Effector CD8-positive, alpha-beta T cell (primary cell): ENCODE measurements around the gene STARD4.

Experiments used
- DNase-seq: peaks from one replicate; lab custom pipeline; 2025; lab: John Stamatoyannopoulos, UW

STARD4 gene

DNA sequence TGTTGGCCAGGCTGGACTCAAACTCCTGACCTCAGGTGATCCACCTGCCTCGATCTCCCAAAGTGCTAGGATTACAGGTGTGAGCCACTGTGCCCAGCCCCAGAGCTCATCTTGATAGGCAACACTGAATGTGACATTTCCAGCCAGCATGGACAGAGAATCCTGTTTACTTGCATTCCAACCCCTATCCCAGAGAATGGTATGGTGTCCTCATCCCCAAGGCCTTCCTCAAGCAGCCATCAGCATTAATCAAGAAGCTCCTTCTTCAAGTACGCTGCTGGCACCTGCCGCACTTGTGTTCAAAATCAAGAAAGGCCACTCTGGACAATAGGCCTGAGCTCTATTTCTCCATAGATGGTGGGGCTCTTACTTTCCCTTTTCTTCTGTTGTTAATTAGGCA lies 40.2 kb downstream of the STARD4 start:
- DNase-seq: no peak

DNA sequence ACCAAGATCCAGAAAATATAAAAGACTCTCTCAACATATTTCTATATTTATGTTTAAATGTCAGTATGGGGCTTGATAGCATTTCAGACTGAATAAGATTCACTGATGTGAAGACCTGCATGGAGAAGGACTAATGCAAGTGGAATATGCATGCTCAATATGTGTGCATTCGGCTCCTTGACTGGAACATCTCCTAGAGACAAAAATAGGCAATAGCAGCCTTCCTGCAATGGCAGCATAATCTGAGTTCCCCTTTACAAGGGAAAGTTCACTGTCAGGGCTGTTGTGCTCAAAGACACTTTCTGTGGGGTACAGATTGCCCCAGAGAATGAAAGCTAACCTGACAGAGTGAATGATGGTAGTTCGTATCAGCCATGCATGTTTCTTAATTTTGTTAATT lies 42.4 kb downstream of the STARD4 start:
- DNase-seq: no peak

DNA sequence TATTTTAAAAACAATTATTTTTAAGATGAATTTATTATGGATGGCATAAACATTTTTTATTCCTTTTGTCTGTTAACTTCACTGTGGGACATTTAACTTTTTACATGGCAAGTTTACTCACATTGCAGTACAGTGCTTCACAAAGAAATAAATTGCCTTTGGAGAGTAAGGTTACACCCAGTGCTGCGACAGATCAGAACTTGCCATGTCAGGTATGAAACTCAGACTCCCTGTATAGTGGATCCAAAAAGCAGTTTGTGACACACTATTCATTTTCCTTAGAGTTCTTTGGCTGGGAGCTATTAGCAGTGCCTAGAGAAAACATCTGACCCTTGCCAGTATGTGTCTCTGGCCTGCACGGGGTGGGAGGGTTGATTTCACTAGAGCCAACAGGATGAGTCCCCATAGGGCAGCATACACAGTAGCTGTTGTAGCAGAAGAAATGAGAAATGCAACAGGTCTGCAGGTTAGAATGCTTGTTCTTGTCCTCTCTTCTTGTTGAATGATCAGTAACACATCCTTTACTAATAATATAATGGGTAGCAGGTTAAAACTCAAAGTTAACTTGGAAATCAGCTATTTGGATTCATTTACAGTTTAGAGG lies 42.9 kb downstream of the STARD4 start:
- DNase-seq: no peak

DNA sequence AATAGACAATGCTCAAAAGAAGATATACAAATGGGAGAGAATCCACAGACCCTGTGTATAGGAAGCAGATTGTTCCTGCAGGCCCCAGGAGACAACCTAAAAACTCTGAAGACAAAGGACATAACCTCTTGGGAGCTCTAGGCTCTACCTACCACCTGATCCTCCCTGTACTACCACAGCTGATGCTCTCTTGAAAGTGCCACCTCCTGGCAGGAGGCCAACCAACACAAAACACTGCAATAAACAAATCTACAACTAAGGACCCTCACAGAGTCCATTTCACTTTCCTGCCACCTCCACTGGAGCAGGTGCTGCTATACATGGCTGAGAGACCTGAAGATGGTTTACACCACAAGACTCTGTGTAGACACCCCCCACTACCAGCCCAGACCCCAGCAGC lies 49.0 kb downstream of the STARD4 start:
- no peak for DNase-seq

DNA sequence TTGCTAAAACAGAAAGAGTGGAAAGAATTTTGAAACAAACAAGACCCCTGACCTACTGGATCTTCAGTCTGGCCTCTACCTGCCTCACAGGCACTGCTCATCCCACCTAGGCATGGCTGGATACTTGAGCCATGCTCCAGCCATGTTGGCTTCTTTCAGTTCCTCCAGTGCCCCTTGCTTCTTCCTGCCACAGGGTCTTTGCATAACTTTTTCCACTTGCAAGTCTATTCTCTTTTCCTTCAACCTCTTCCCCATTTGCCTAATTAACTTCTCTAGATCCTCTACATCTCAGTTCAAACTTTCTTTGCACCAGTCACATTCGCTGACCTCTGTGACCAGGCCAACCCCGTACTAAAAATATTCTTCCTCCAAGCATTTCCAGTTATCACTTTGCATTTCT lies 50.4 kb downstream of the STARD4 start:
- DNase-seq: no peak

DNA sequence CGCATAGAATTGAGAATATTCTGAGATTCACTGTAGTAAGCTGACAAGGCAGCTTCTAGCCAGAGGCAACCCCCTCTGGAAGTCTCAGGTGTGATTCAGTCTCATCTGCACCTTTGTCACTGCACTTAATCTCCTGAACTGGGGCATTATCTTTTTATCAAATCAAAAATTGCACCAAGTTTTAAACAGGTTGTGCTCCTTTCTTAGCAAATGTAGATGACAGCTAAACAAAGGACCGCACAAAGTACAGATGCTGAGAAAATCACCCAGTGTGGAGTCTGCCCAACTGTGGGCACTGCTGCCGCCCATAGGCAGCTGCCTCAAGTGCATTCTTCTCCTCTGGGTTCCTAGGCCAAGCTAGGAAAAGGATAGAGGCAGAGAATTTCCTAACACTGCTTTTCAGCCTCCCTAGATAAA lies 51.1 kb downstream of the STARD4 start:
- no peak for DNase-seq

DNA sequence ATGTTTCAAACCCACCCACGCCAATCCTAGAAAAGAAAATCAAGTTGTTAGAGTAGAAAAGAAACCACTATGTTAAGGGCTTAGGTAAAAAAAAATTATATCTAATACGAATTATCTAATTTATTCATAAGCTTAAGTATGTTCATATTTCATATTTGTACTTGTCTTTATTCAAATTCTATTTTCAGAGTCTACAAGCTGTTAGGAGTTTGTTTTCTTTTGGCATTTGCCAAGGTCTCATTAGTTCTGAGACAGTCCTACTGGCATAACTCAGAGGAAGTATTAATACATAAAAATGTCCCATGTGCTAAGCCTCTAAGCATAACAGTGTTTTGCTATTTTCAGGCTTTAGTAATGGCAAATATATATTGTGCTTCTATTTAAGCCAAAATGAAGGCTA lies 57.6 kb downstream of the STARD4 start:
- no peak for DNase-seq

DNA sequence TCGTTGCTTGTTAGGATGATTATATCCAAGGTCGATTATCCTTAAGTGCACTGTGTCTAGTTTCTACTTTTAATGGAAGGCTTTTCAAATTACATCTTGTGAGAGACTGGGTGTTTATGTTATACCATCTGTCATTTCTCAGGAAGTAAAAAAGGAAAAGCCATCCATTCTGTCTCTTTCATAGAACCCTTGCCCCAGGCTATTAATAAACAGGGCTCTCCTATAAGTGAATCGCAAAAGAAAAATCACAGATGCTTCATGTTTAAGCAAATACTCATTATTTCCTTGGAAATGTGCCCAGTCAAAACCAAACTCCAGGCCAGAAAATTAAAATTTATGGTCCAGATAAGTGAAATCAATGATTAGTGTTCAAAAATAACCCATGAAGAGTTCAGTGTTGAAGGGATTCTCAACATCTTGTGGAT lies 58.1 kb downstream of the STARD4 start:
- DNase-seq: no peak

DNA sequence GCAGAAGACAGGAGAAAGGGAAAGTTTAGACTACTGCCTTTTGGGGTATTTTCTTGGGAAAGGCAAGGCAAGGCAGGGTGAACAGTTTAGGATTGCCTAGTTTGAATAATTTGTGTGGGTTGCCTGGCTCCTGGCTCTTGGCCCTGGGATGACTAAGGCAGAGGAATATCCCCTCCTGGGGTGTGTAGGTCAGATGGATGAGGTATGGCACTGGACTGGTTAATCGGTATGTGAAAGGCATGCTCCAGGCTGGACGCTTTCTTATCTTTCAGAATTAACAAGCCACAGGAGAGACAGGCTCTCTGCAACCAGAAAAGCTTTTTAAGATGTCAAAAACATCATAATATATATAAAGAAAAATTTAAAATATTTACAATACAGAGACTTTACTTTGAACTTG lies 58.6 kb downstream of the STARD4 start:
- no peak for DNase-seq

DNA sequence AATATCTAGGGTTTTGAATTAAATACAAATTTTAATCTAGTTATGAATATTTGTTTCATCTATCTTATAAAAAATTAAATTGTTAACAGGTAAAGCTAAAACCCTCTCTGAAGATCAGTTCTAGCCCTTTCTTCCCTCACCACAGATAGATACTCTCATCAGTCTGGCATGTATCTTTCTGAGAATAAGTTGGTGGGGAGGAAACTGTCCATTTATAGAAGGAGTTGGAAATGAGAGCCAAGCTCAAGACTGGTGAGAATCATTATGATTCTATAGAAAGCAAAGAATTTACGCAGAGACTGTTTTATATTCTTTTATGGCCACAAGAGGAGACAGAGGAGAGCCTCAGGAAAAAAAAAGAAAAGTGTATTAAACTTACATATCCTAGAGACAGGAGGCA lies 59.0 kb downstream of the STARD4 start:
- DNase-seq: no peak

DNA sequence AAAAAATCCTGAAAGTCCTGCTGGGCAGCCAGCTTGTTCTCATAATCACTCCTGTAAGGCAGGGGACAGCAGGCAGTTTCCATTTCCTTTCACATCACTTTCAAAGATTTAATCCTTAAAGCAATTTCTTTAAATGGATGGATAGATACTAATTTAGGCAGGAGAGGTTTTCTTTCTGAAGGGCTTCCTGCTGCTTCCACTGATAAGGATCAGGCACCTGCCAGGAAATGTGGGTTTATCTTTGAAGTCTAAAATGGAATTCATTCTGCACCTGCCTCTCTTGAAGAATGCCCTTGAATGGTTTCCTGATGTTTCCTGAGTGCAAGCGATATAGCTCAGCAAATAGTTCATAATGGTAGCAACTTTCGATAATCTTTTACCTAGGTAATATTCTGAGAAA lies 64.5 kb downstream of the STARD4 start:
- DNase-seq: no peak

DNA sequence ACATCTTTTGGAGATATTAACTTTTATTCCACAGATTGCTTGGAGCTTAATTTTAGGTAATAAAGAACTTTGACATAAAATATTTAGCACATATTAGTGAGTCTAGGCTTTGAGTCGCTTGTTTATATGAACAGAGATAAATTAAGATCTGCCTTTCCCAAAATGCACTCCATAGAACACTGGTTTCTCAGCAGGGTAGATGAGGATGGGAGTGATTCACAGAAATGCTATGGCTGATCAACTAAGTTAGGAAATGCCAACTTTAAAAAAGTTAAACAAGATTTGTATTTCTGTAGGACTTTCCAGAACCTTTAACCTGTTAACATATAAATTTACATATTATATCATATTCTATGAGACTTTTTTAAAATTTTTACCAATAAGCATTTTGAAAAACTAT lies 65.2 kb downstream of the STARD4 start:
- no peak for DNase-seq
